NB4 (cell line): ENCODE results near the gene ZFYVE28.

Source experiments
- DNase-seq: peaks from one replicate; pipeline ENCODE4 v3.0.0; 2010; ENCODE audit warnings: low read depth
- H3K4me3 ChIP-seq: one replicate; pipeline ENCODE4 v1.5.1; 2011; ENCODE audit warnings: mild to moderate bottlenecking, low read depth, low read length, moderate library complexity
- MAX ChIP-seq: IDR thresholded peaks from 2 replicates; pipeline ENCODE4 v1.6.1; 2011; ENCODE audit warnings: low read depth, low read length
- MYC ChIP-seq: IDR thresholded peaks from 2 replicates; pipeline ENCODE4 v1.6.1; 2011; ENCODE audit warnings: low read depth, low read length
- POLR2A ChIP-seq: IDR thresholded peaks from 2 replicates; pipeline ENCODE4 v1.6.1; 2011; ENCODE audit warnings: mild to moderate bottlenecking; ENCODE audit not compliant: insufficient read length; ENCODE audit errors: extremely low read depth
- TF ChIP-seq, protein P1 (sequence below): IDR thresholded peaks from one replicate; pipeline ENCODE4 v1.5.1; 2012; ENCODE audit warnings: low read depth, low read length

Gene ZFYVE28

DNA sequence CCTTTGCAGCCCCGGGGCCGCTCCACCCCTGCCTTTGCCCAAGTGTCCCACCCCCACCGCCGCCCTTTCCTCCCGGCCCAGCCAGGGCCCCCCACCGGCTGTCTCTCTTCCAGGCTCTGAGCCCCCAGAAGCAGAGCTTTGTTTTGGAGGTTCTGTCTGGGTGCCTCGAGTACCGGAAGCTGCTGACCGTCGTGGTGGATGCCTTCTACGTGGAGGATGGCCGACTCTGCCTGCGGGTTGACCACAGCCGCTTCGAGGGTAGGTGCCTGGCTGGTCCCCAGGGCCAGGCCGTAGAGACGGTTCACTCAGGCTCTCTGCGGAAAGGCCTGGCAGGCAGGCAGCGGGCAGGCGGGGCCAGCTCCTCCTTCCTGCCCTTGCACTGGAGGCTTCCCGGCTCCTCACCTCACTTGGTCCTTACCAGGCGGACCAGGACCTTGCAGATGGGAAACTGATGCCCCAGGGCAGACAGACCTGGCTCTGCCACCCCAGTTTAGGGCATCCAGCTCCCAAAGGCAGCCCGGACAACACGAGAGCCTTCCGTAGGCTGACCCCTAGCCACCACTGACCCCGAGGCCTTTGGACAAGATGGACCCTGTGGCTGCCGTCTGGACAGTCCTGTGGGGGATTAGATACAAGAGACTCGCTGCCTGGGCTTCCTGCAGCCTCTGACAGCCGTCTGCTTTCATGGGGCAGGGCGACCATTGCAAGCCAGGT is 18.5 kb upstream of the ZFYVE28 start:
- no peak overlapping the region for H3K4me3 ChIP-seq
- no peak for DNase-seq
- TF ChIP-seq, protein P1, sequence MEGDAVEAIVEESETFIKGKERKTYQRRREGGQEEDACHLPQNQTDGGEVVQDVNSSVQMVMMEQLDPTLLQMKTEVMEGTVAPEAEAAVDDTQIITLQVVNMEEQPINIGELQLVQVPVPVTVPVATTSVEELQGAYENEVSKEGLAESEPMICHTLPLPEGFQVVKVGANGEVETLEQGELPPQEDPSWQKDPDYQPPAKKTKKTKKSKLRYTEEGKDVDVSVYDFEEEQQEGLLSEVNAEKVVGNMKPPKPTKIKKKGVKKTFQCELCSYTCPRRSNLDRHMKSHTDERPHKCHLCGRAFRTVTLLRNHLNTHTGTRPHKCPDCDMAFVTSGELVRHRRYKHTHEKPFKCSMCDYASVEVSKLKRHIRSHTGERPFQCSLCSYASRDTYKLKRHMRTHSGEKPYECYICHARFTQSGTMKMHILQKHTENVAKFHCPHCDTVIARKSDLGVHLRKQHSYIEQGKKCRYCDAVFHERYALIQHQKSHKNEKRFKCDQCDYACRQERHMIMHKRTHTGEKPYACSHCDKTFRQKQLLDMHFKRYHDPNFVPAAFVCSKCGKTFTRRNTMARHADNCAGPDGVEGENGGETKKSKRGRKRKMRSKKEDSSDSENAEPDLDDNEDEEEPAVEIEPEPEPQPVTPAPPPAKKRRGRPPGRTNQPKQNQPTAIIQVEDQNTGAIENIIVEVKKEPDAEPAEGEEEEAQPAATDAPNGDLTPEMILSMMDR: no peak
- TF ChIP-seq MYC: no peak
- no peak for TF ChIP-seq MAX
- TF ChIP-seq POLR2A: no peak

- no peak overlapping the region for H3K4me3 ChIP-seq
- no peak for DNase-seq
- TF ChIP-seq POLR2A (no peak), MYC (no peak), MAX (no peak)
- TF ChIP-seq, protein P1: no peak
Observed at GRCh38 chr4:2436301-2436700, 17.9 kb upstream of the ZFYVE28 start.

DNA sequence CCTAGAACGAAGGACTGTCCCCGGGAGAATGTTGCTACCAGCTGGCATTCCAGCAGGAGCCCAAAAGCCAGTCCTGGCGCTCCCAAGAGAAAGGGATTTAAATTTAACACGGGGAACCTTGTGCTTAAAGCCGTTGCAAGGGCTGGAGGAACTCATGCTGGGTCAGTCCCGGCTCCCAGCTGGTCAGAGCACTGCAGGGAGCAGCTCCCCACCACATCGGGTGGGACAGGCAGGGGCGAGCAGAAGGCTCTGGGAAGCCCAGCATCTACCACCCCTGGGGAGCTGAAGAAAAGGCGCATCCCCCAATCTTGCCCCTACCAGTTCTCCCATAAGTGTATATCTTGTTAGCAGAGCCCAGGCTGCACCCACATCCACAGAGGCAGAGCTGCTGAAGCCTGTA is 16.0 kb upstream of the ZFYVE28 start:
- no peak overlapping the region for H3K4me3 ChIP-seq
- DNase-seq: no peak
- TF ChIP-seq MAX (no peak), MYC (no peak), POLR2A (no peak)
- TF ChIP-seq, protein P1: no peak

DNA sequence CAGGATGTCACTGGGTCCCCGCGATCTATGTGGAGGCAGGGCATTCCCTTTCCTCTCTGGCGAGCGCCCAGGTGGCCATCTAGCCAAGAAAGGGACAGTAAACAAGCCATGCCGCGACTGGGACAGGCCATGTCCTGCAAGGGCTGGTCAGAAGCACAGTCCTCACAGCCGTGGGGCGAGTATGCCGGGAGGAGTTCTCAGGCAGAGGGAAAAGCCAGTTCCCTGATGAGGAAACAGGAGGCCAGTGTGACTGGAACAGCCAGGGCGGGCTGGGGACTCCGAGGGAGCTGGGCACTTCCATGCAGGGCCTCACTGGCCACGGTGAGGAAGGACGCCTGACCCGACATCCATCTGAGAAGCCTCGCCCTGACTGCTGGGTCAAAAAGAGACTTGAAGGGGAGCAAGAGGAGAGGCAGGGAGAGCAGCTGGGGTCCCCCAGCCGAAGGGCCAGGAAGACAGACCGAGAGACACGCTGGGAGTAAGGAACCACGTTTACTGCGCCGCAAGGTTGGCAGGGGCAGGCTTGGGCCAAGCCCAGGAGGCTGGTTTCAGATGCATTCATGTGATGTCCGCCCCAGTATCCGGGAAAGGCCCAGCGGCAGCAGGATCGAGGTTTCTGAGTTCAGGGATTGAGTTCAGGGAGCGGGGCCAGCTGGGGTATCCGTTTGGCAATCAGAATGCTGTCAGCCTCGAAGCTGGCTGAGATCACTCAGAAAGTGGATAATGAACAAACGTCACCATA is 15.3 kb upstream of the ZFYVE28 start:
- TF ChIP-seq MAX (no peak), MYC (no peak), POLR2A (no peak)
- TF ChIP-seq, protein P1: no peak
- no peak overlapping the region for H3K4me3 ChIP-seq
- DNase-seq: no peak

DNA sequence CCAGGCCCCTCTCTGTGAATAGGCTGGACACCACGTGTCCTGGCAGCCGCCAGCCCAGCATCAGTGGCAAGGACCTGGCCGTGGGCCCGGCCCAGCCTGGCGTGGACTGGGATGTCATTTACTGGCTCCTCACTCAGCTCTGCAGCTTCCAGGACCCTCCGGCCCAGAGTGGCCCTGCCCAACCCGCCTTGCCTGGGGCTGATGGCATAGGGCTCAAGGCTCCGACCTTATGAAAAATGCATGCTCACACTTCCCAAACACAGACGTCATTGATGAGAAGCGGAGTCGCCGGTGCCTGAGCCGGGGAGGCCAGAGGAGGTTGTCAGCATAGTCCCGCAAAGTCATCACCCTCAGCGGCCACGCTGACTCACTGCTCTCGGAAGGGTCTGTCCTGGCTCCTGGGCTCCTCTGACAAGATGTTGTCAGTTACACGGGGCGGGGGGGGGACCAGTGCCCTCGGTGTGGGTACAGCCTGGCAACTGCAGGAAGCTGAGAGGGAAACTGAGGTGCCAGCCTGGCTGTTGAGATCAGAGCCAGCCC is 14.6 kb upstream of the ZFYVE28 start:
- no peak overlapping the region for H3K4me3 ChIP-seq
- DNase-seq: no peak
- TF ChIP-seq POLR2A (no peak), MAX (no peak), MYC (no peak)
- TF ChIP-seq, protein P1: no peak
